Mucosa of stomach (tissue), 1 donor: ENCODE results near the gene CTRL.

ENCODE experiments used
- H3K27me3 ChIP-seq: one replicate; pipeline ENCODE4 v1.7.0; 2013; ENCODE audit warnings: mild to moderate bottlenecking, low read length; ENCODE audit not compliant: control insufficient read depth, insufficient read depth
- H3K36me3 ChIP-seq: one replicate; pipeline ENCODE4 v1.7.0; 2013; ENCODE audit warnings: low read length; ENCODE audit not compliant: control insufficient read depth, insufficient read depth
- H3K4me1 ChIP-seq: one replicate; pipeline ENCODE4 v1.7.0; 2013; ENCODE audit warnings: mild to moderate bottlenecking, low read length; ENCODE audit not compliant: control insufficient read depth, insufficient read depth
- H3K4me3 ChIP-seq: one replicate; pipeline ENCODE4 v1.7.0; 2013; ENCODE audit warnings: low read length
- H3K9ac ChIP-seq: one replicate; pipeline ENCODE4 v1.7.0; 2013; ENCODE audit warnings: mild to moderate bottlenecking, low read length, moderate library complexity
- H3K9me3 ChIP-seq: one replicate; pipeline ENCODE4 v1.7.0; 2013; ENCODE audit warnings: mild to moderate bottlenecking, low read length, moderate library complexity; ENCODE audit not compliant: control insufficient read depth
- donor health status: Pancreatic carcinoma.

The CTRL gene

DNA sequence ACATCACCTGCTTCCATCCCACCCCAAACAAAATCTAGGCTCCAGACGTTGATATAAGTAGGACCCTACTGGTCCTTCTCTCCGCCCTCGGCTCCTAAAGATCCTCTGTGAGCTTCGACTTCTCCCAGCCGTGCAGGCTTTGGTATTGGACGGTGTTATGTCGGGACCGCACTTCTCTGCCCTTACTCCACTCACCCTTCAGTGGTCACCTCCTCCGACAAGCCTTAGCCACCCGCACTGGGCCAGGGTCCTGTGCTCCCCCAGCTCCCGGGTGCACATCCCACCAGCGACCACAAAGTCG lies 3.4 kb upstream of the CTRL start:
- peak overlapping the region; percentile 3 for H3K9ac ChIP-seq
- H3K9me3 ChIP-seq = no peaks in the 10 kb centered on the region
- H3K4me1 ChIP-seq = peaks cover 25% of the 10 kb centered on the region
- H3K36me3 ChIP-seq = no peaks in the 10 kb centered on the region
- peak overlapping the region; percentile 26 for H3K4me3 ChIP-seq
- no peaks in the 10 kb centered on the region for H3K27me3 ChIP-seq

DNA sequence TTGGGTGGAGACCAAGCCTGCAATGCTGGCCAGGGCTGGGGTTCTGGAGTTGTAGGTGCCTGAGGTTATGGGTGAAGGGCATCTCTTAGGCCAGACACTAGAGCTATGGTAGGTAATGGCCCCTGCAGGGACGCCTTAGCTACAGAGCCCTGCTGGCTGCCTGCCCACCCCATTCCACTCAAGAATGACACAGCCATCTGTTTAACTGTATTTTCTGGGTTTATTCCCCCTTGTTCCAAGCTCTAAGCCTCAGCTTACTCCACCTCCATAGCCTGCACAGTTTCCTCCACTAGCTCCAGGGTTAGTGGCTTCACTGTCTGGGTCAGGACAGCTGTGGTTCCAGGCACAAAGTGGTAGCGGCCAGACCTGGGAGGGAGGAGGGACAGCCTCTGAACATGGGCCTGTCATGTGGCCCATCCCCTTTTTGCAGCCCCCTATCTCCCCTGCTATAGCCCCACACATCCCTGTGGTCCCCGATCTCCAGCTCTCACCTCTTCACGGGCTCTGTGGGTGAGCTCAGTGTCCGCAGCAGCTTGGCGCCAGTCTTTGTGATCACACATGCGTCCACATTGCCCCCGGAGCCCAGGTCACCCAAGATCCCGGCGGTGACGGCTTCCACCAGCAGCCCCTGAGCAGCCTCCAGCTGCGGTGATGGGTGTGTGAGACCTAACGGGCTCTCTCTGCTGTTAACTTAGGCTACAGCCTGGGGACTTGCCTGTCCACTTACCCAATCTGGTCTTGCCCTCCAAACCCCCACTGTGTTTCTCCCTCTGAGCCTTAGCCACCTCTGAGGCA lies 2.8 kb upstream of the CTRL start:
- H3K9me3 ChIP-seq = no peaks in the 10 kb centered on the region
- peaks cover 20% of the 10 kb centered on the region for H3K4me1 ChIP-seq
- no peak overlapping the region for H3K4me3 ChIP-seq
- H3K36me3 ChIP-seq = no peaks in the 10 kb centered on the region
- H3K27me3 ChIP-seq = no peaks in the 10 kb centered on the region
- H3K9ac ChIP-seq = peak overlapping the region; percentile 3

DNA sequence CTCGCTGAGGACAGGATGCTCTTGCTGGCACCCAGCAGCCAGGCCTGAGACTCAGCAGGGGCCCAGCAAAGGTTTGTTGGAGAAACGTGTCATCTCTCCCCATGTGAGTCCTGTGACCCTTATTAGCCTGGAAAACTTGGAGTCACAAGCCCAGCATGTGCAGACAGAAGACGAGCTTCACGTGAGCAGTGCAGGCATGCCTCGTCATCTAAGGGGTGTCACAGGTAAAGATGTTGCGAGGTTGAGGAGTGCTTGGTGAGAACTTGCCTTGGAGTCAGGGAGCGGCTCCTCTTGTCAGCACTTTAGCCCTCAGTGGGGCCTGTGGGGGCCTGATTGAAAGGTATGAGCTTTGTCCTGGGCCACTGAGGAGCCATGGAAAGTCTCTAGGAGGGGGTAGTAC lies 2.1 kb upstream of the CTRL start:
- H3K4me3 ChIP-seq = no peak overlapping the region
- H3K9me3 ChIP-seq = no peaks in the 10 kb centered on the region
- H3K27me3 ChIP-seq = no peaks in the 10 kb centered on the region
- H3K9ac ChIP-seq = no peak overlapping the region
- H3K4me1 ChIP-seq = peaks cover 20% of the 10 kb centered on the region
- no peaks in the 10 kb centered on the region for H3K36me3 ChIP-seq

DNA sequence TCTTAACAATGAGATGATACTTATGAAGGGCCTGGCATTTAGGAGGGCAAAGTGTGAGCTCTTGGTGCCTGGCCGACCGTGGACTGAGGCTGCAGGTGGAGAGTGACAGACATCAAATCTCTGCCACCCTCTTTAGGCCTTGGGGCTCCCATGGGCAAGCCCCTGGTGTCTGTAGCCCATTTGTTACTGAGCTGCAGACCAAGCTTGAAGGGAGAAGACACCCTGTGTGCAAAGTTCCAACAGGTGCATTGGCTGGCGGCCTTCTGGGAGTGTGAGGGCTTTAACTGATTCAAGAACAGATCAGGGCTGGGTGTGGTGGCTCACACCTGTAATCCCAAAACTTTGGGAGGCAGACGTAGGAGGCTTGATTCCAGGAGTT lies 789 bp upstream of the CTRL start:
- Histone ChIP-seq H3K4me1 (peaks cover 19% of the 10 kb centered on the region), H3K36me3 (no peaks in the 10 kb centered on the region), H3K9me3 (no peaks in the 10 kb centered on the region), H3K4me3 (no peak overlapping the region), H3K27me3 (no peaks in the 10 kb centered on the region), H3K9ac (no peak overlapping the region)

DNA sequence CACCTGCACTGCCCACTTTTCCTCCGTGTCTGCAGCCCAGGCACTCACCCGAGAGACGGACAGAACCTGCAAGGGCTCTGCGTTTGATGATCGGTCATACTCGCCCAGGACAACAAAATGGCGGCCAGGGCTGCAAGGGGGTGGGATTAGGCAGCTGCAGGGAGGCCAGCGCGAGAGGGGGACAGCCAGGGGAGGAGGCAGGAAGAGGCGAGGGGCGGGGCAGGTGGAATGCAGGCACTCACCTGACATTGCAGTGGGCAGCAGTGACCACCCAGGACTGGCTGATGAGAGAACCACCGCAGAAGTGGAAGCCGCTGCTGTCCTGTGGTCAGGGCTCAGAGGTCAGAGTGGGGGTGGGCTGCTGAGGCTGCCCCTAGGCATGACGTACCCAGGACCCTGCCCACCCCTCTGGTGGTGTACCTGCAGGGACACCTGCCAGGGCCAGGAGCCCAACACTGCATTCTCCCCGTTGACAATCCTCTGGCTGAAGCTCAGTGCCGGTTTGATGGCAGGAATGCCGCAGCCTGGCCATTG lies 917 bp downstream of the CTRL start:
- H3K4me1 ChIP-seq = peaks cover 12% of the 10 kb centered on the region
- no peak overlapping the region for H3K9ac ChIP-seq
- H3K36me3 ChIP-seq = no peaks in the 10 kb centered on the region
- H3K27me3 ChIP-seq = no peaks in the 10 kb centered on the region
- no peaks in the 10 kb centered on the region for H3K9me3 ChIP-seq
- no peak overlapping the region for H3K4me3 ChIP-seq

DNA sequence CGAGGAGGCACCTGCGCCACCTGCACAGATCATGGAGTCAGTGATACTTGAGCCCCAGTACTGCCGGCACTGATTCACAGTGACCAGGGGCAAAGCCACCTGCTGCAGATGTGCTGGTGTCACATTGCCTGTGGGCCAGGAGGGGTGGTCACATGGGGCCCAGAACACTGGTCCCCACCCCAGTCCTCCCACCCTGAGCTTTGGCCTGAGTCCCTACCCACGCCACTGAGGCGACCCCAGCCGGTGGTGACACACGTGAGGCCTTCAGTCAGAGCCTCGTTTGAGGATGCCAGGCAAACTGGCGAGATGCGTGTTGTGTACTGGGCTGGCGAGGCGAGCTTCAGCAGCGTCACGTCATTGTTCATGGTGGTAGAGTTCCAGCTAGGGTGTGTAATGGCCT lies 1.5 kb downstream of the CTRL start:
- H3K4me1 ChIP-seq = peaks cover 9% of the 10 kb centered on the region
- no peaks in the 10 kb centered on the region for H3K27me3 ChIP-seq
- H3K4me3 ChIP-seq = no peak overlapping the region
- no peaks in the 10 kb centered on the region for H3K9me3 ChIP-seq
- H3K9ac ChIP-seq = no peak overlapping the region
- no peaks in the 10 kb centered on the region for H3K36me3 ChIP-seq

DNA sequence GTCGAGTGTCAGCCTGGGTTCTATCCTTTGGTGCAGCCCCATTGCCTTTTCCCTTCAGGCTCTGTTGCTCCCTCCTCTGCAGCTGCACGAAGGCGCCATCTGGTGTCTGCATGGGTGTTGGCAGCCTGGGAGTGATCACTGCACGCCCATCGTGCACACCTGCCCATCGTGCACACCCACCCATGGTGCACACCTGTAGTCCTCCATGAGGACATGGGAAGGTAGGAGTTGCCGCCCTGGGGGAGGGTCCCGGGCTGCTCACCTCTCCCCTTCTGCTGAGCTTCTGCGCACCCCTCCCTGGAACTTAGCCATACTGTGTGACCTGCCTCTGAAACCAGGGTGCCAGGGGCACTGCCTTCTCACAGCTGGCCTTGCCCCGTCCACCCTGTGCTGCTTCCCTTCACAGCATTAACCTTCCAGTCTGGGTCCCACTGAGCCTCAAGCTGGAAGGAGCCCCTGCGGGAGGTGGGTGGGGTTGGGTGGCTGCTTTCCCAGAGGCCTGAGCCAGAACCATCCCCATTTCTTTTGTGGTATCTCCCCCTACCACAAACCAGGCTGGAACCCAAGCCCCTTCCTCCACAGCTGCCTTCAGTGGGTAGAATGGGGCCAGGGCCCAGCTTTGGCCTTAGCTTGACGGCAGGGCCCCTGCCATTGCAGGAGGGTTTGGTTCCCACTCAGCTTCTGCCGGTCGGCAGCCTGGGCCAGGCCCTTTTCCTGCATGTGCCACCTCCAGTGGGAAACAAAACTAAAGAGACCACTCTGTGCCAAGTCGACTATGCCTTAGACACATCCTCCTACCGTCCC lies 2.9 kb downstream of the CTRL start:
- Histone ChIP-seq H3K36me3 (no peaks in the 10 kb centered on the region), H3K4me3 (no peak overlapping the region), H3K9me3 (no peaks in the 10 kb centered on the region), H3K9ac (no peak overlapping the region), H3K4me1 (no peaks in the 10 kb centered on the region), H3K27me3 (no peaks in the 10 kb centered on the region)

DNA sequence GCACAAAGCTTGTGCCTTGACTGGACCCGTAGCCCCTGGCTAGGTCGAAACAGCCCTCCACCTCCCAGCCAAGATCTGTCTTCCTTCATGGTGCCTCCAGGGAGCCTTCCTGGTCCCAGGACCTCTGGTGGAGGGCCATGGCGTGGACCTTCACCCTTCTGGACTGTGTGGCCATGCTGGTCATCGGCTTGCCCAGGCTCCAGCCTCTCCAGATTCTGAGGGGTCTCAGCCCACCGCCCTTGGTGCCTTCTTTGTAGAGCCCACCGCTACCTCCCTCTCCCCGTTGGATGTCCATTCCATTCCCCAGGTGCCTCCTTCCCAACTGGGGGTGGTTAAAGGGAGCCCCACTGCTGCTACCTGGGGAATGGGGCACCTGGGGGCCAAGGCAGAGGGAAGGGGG lies 3.5 kb downstream of the CTRL start:
- Histone ChIP-seq H3K36me3 (no peaks in the 10 kb centered on the region), H3K27me3 (no peaks in the 10 kb centered on the region), H3K9me3 (no peaks in the 10 kb centered on the region), H3K4me1 (no peaks in the 10 kb centered on the region), H3K4me3 (no peak overlapping the region), H3K9ac (no peak overlapping the region)

DNA sequence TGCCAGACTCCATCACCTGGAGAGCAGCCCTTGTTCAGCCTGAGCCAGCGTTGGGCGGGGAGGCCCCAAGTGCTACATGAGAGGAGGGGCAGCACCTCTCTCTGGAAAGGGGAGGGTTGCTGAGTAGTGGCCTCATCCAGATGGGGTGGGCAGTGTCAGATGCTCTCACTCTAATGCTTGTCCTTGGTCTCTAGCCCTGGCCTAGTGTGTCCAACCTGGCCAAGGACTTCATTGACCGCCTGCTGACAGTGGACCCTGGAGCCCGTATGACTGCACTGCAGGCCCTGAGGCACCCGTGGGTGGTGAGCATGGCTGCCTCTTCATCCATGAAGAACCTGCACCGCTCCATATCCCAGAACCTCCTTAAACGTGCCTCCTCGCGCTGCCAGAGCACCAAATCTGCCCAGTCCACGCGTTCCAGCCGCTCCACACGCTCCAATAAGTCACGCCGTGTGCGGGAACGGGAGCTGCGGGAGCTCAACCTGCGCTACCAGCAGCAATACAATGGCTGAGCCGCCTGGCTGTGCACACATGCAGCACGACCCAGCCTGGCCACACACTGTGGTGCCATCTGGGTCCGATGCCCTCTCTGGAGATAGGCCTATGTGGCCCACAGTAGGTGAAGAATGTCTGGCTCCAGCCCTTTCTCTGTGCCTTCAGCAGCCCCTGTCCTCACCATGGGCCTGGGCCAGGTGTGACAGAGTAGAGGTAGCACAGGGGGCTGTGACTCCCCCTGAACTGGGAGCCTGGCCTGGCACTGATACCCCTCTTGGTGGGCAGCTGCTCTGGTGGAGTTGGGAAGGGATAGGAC lies 4.3 kb downstream of the CTRL start:
- H3K4me1 ChIP-seq = no peaks in the 10 kb centered on the region
- H3K4me3 ChIP-seq = no peak overlapping the region
- no peaks in the 10 kb centered on the region for H3K36me3 ChIP-seq
- H3K9ac ChIP-seq = no peak overlapping the region
- H3K27me3 ChIP-seq = no peaks in the 10 kb centered on the region
- no peaks in the 10 kb centered on the region for H3K9me3 ChIP-seq

DNA sequence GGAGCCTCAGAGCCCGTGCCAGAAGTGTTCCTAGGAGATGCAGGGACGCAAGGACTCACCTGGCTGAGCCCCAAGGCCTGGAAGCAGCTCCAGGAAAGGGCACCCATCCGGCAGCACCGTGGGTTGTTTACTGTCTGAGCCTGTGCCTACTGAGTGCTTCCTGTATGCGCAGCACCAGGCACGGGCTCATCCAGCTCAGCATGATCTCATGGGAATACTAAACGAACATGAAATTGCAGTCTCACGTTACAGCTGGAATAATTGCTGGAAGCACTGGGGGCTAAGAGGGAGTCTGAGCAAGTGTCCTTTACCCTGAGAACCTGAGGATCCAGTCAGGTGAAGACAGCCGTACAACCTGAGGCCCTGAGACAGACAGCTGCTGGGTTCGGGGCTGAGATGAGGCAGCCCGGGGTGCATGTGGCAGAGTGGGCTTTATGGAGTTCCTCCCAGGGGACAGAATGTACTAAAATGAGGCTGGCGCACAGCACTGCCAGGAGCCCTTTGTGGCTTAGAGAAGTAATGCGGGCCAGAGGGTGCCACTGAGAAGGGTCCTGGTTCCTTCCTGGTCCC lies 5.4 kb downstream of the CTRL start:
- no peak overlapping the region for H3K4me3 ChIP-seq
- H3K9me3 ChIP-seq = no peaks in the 10 kb centered on the region
- H3K4me1 ChIP-seq = no peaks in the 10 kb centered on the region
- no peak overlapping the region for H3K9ac ChIP-seq
- H3K27me3 ChIP-seq = no peaks in the 10 kb centered on the region
- no peaks in the 10 kb centered on the region for H3K36me3 ChIP-seq

DNA sequence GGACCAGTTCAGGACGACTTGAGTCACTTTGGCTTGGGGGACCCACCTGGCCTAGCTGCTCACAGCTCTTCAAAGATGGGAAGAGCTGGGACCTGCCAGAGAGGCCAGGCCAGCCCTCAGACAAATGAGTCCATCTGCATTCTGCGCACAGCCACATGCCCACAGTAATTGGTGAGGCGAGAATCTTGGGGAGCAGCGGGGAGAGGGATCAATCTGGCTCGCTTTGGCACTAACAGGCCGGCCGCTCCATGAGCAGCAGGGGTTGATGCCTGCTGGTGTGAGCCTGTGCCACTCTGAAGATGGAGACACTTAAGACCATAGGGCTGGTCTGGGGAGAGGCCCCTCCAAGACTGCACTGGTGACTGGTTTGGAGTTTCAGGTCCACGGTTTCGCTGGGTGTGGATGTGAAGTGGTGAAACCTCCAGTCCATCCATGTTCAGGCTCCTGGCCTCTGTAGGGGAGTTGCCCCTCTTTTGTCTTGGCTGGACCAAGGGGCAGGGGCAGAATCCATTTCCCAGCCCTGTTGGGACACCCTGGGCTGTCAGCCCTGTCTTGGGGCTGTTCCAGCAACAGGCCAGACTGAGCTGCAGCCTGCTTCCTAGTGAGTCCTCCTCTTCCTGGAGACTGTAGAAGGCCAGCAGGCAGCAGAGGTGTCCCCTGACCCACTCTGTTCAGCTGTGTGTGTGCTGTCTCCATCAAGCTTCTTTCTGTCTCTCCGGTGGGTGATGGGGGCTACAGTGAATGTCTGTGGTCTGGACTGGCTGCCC lies 7.3 kb downstream of the CTRL start:
- Histone ChIP-seq H3K36me3 (no peaks in the 10 kb centered on the region), H3K4me3 (no peak overlapping the region), H3K9ac (no peak overlapping the region), H3K4me1 (no peaks in the 10 kb centered on the region), H3K9me3 (no peaks in the 10 kb centered on the region), H3K27me3 (no peaks in the 10 kb centered on the region)
